Measurements from ENCODE around the gene ZNF280B.

DNA sequence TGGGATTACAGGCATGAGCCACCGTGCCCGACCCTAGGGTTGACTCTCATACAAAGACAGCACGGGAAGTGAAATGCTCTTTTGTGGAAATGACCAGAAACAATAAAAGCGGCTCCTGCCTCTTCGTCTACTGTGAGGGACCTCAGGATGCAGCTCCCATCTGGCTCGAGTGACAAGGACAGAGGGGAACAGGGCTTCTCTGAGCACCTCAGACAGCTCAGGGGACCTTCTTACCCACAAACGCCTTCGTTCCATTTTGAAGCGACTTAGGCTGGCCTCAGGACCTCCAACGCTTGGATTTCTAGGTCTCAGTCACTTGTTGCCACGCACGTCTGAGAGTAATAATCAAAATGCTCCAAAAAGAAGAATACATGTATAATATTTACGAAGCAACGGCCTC, 48.0 kb upstream of the ZNF280B start:
- TF ChIP-seq POLR2A (IDR thresholded peaks at IDR 0.05; ENCODE audit: borderline replicate concordance, extremely low read depth, insufficient read depth, insufficient read length) (no peak), SRF (IDR thresholded peaks at IDR 0.05; ENCODE audit: low read depth) (no peak), CTCF (IDR thresholded peaks at IDR 0.05 in 2 of 3, conservative IDR thresholded peaks at IDR 0.05 in 1 of 3; ENCODE audit: borderline replicate concordance in 1 of 3, insufficient read depth in 1 of 3, low read depth in 2 of 3, low read length in 2 of 3) (no peak), ZFX (IDR thresholded peaks at IDR 0.05) (no peak), EGR1 (IDR thresholded peaks at IDR 0.05; ENCODE audit: low read depth) (no peak), RAD21 (IDR thresholded peaks at IDR 0.05; ENCODE audit: low read depth) (no peak), ZNF274 (IDR thresholded peaks at IDR 0.05; ENCODE audit: low read depth, low read length) (no peak), EZH2 (IDR thresholded peaks at IDR 0.05) (no peak), POLR2AphosphoS5 (IDR thresholded peaks at IDR 0.05; ENCODE audit: low read depth, low read length) (no peak)
- TF ChIP-seq, protein P1, sequence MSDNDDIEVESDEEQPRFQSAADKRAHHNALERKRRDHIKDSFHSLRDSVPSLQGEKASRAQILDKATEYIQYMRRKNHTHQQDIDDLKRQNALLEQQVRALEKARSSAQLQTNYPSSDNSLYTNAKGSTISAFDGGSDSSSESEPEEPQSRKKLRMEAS (IDR thresholded peaks at IDR 0.05), result no peak

All from HCT116 (cell line).